Large intestine (tissue), 3 donors: Measurements from ENCODE around the gene ZNF391. TPM values are rescaled to one million over a fixed set of nuclear protein-coding genes. Genes with fewer than 3 reads are reported as not detected.
A peak's percentile ranks its signal among the peaks of the same experiment; 100 is the strongest.
"Not testable (repeated sequence)": the region's sequence is repeated elsewhere in the genome, so short reads cannot be mapped to it uniquely, and the experiment has no call there.

Experiments
- DNase-seq, 2 donors: peaks; one replicate each; pipeline versions ENCODE4 v3.0.0 to v3.0.0-alpha.2; 2013
- H3K27ac ChIP-seq: one replicate; pipeline ENCODE4 v1.5.1; 2013; ENCODE audit warnings: low read length
- H3K27me3 ChIP-seq: 2 replicates; pipeline ENCODE4 v1.6.1; 2013; ENCODE audit warnings: low read length; ENCODE audit not compliant: control insufficient read depth, insufficient read depth
- H3K36me3 ChIP-seq: 2 replicates; pipeline ENCODE4 v1.6.1; 2013; ENCODE audit warnings: low read length; ENCODE audit not compliant: control insufficient read depth, insufficient read depth
- H3K4me1 ChIP-seq: one replicate; pipeline ENCODE4 v1.6.1; 2013; ENCODE audit warnings: low read length; ENCODE audit not compliant: control insufficient read depth, insufficient read depth
- H3K4me3 ChIP-seq: one replicate; pipeline ENCODE4 v1.5.1; 2013; ENCODE audit warnings: low read length
- H3K9me3 ChIP-seq: one replicate; pipeline ENCODE4 v1.6.1; 2013; ENCODE audit warnings: mild to moderate bottlenecking, low read depth, low read length, moderate library complexity; ENCODE audit not compliant: control insufficient read depth
- WGBS: methylation state at CpG from one replicate; pipeline ENCODE4 v1.1.5; 2013; ENCODE audit warnings: low lambda C conversion rate; ENCODE audit not compliant: insufficient coverage; 5-methylcytosine and 5-hydroxymethylcytosine counted together
- polyA plus RNA-seq: library from polyadenylated mRNA; unstranded; fragments of 120-200 nt; gene quantifications from one replicate; pipeline ENCODE4 v1.2.1, GENCODE V29; 2013

Gene ZNF391
- polyA plus RNA-seq, 1 donor: 4.2 TPM

- no peak overlapping the region for H3K4me3 ChIP-seq
- no peak for DNase-seq
- H3K27ac ChIP-seq: no peak overlapping the region
- H3K36me3 ChIP-seq: no peaks in the 10 kb centered on the region
- no CpG with 5 or more reads among the region's 2 CpGs for WGBS
- no peaks in the 10 kb centered on the region for H3K4me1 ChIP-seq
- peaks cover 7% of the 10 kb centered on the region for H3K27me3 ChIP-seq
- H3K9me3 ChIP-seq: no peaks in the 10 kb centered on the region
Observed at GRCh38 chr6:27415898-27416297, 27.3 kb downstream of the ZNF391 start.

GRCh38 chr6:27419363-27419762 lies 30.8 kb downstream of the ZNF391 start:
- Histone ChIP-seq H3K4me3 (no peak overlapping the region), H3K36me3 (no peaks in the 10 kb centered on the region), H3K27ac (no peak overlapping the region), H3K4me1 (no peaks in the 10 kb centered on the region), H3K9me3 (no peaks in the 10 kb centered on the region), H3K27me3 (peaks cover 7% of the 10 kb centered on the region)
- no peak for DNase-seq

- H3K9me3 ChIP-seq: no peaks in the 10 kb centered on the region
- H3K27ac ChIP-seq: no peak overlapping the region
- DNase-seq: peak in 1 of 2 donors; percentile 23
- H3K27me3 ChIP-seq: peaks cover 4% of the 10 kb centered on the region
- no peak overlapping the region for H3K4me3 ChIP-seq
- no peaks in the 10 kb centered on the region for H3K4me1 ChIP-seq
- no peaks in the 10 kb centered on the region for H3K36me3 ChIP-seq
- 60% methylated on average over 3 of the region's 32 CpGs for WGBS
Observed at GRCh38 chr6:27422651-27423332, 34.2 kb downstream of the ZNF391 start.

- H3K4me3 ChIP-seq, DNase-seq, H3K27me3 ChIP-seq, H3K27ac ChIP-seq, H3K36me3 ChIP-seq, H3K4me1 ChIP-seq, H3K9me3 ChIP-seq: not testable (repeated sequence)
- no CpG with 5 or more reads among the region's 36 CpGs for WGBS
Observed at GRCh38 chr6:27424851-27425250, 36.3 kb downstream of the ZNF391 start.

- no CpG with 5 or more reads among the region's 4 CpGs for WGBS
- H3K9me3 ChIP-seq: no peaks in the 10 kb centered on the region
- H3K27ac ChIP-seq: no peak overlapping the region
- no peaks in the 10 kb centered on the region for H3K36me3 ChIP-seq
- no peak overlapping the region for H3K4me3 ChIP-seq
- H3K4me1 ChIP-seq: no peaks in the 10 kb centered on the region
- H3K27me3 ChIP-seq: no peaks in the 10 kb centered on the region
- no peak for DNase-seq
Observed at GRCh38 chr6:27426045-27426620, 37.6 kb downstream of the ZNF391 start.

- no peaks in the 10 kb centered on the region for H3K27me3 ChIP-seq
- no peaks in the 10 kb centered on the region for H3K9me3 ChIP-seq
- H3K27ac ChIP-seq: no peak overlapping the region
- H3K4me3 ChIP-seq: no peak overlapping the region
- WGBS: 100% methylated on average over 1 of the region's 4 CpGs
- DNase-seq: no peak
- H3K36me3 ChIP-seq: no peaks in the 10 kb centered on the region
- H3K4me1 ChIP-seq: no peaks in the 10 kb centered on the region
Observed at GRCh38 chr6:27428502-27428901, 39.9 kb downstream of the ZNF391 start.

- no peaks in the 10 kb centered on the region for H3K4me1 ChIP-seq
- WGBS: 100% methylated on average over 1 of the region's 2 CpGs
- DNase-seq: no peak
- H3K4me3 ChIP-seq: no peak overlapping the region
- no peaks in the 10 kb centered on the region for H3K9me3 ChIP-seq
- no peaks in the 10 kb centered on the region for H3K36me3 ChIP-seq
- H3K27ac ChIP-seq: no peak overlapping the region
- no peaks in the 10 kb centered on the region for H3K27me3 ChIP-seq
Observed at GRCh38 chr6:27428966-27429365, 40.4 kb downstream of the ZNF391 start.

GRCh38 chr6:27433714-27434113 lies 45.2 kb downstream of the ZNF391 start:
- no peak for DNase-seq
- Histone ChIP-seq H3K4me1 (no peaks in the 10 kb centered on the region), H3K36me3 (no peaks in the 10 kb centered on the region), H3K9me3 (no peaks in the 10 kb centered on the region), H3K4me3 (no peak overlapping the region), H3K27me3 (no peaks in the 10 kb centered on the region), H3K27ac (no peak overlapping the region)
- WGBS: 83% methylated on average over 1 of the region's 1 CpG

- no peak for DNase-seq
- no peaks in the 10 kb centered on the region for H3K36me3 ChIP-seq
- no CpG with 5 or more reads among the region's 4 CpGs for WGBS
- no peaks in the 10 kb centered on the region for H3K27me3 ChIP-seq
- no peaks in the 10 kb centered on the region for H3K9me3 ChIP-seq
- H3K4me1 ChIP-seq: no peaks in the 10 kb centered on the region
- H3K27ac ChIP-seq: no peak overlapping the region
- H3K4me3 ChIP-seq: no peak overlapping the region
Observed at GRCh38 chr6:27439371-27439770, 50.8 kb downstream of the ZNF391 start.

GRCh38 chr6:27441001-27441400 lies 52.4 kb downstream of the ZNF391 start:
- Histone ChIP-seq H3K9me3 (peaks cover under 1% of the 10 kb centered on the region), H3K36me3 (no peaks in the 10 kb centered on the region), H3K4me3 (no peak overlapping the region), H3K4me1 (no peaks in the 10 kb centered on the region), H3K27ac (no peak overlapping the region), H3K27me3 (no peaks in the 10 kb centered on the region)
- DNase-seq: no peak
- WGBS: 100% methylated on average over 2 of the region's 3 CpGs

- DNase-seq: no peak
- H3K27me3 ChIP-seq: no peaks in the 10 kb centered on the region
- H3K9me3 ChIP-seq: peaks cover 6% of the 10 kb centered on the region
- H3K4me1 ChIP-seq: no peaks in the 10 kb centered on the region
- no CpG with 5 or more reads among the region's 1 CpG for WGBS
- H3K27ac ChIP-seq: no peak overlapping the region
- no peak overlapping the region for H3K4me3 ChIP-seq
- no peaks in the 10 kb centered on the region for H3K36me3 ChIP-seq
Observed at GRCh38 chr6:27442932-27443331, 54.4 kb downstream of the ZNF391 start.
